Peyer's patch (tissue), 4 donors: ENCODE data around the gene TSPAN6.

Source experiments
- CTCF ChIP-seq, 6 experiments: fragments of 450-650 bp in 4 of 6; fragments of 200-600 bp in 2 of 6; sonication (generic) in 1 of 6; IDR thresholded peaks; one replicate each; pipeline ENCODE4 v1.5.1; 2017 to 2019; ENCODE audit warnings: antibody characterized with exemption in 6 of 6, mild to moderate bottlenecking in 3 of 6, moderate library complexity in 1 of 6
- POLR2A ChIP-seq, 2 donors: fragments of 450-650 bp; IDR thresholded peaks; one replicate each; pipeline ENCODE4 v1.5.1; 2017; ENCODE audit warnings: antibody characterized with exemption in 2 of 2, mild to moderate bottlenecking in 2 of 2, moderate library complexity in 2 of 2

DNA sequence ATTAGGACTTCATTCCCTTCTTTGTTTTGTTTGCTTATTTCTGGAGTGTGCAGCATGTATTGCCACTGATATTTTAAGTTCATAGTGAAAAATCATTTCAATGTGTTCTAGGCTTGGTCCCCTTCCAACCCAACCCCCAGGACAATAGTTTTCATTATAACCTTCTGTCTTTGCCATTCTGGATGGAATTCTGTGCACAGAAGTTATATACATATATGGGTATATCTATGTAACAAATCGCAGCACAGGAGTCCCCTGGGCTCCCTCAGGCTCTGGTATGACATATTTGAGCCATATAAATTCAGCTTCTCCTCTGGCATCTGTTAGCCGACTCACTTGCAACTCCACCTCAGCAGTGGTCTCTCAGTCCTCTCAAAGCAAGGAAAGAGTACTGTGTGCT lies 52.0 kb downstream of the TSPAN6 start, which contains the start of gene TNMD:
- TF ChIP-seq POLR2A (IDR thresholded peaks at IDR 0.05) (no peak), CTCF (IDR thresholded peaks at IDR 0.05) (no peak)
